AG09309 (cell line): ENCODE measurements around the gene CERS2.

Experiments
- DNase-seq: peaks from one replicate; pipeline ENCODE4 v3.0.0-alpha.2; 2010; ENCODE audit warnings: low read depth
- H3K4me3 ChIP-seq: 2 replicates; pipeline ENCODE4 v1.5.1; 2011; ENCODE audit warnings: mild to moderate bottlenecking, low read depth, low read length, moderate library complexity; ENCODE audit not compliant: control insufficient read depth
- CTCF ChIP-seq: IDR thresholded peaks from 2 replicates; pipeline ENCODE4 v1.5.1; 2011; ENCODE audit warnings: mild to moderate bottlenecking, low read depth, low read length, inconsistent platforms; ENCODE audit not compliant: insufficient read depth, control insufficient read depth; ENCODE audit errors: missing control alignments

CERS2 gene, protein sequence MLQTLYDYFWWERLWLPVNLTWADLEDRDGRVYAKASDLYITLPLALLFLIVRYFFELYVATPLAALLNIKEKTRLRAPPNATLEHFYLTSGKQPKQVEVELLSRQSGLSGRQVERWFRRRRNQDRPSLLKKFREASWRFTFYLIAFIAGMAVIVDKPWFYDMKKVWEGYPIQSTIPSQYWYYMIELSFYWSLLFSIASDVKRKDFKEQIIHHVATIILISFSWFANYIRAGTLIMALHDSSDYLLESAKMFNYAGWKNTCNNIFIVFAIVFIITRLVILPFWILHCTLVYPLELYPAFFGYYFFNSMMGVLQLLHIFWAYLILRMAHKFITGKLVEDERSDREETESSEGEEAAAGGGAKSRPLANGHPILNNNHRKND

DNA sequence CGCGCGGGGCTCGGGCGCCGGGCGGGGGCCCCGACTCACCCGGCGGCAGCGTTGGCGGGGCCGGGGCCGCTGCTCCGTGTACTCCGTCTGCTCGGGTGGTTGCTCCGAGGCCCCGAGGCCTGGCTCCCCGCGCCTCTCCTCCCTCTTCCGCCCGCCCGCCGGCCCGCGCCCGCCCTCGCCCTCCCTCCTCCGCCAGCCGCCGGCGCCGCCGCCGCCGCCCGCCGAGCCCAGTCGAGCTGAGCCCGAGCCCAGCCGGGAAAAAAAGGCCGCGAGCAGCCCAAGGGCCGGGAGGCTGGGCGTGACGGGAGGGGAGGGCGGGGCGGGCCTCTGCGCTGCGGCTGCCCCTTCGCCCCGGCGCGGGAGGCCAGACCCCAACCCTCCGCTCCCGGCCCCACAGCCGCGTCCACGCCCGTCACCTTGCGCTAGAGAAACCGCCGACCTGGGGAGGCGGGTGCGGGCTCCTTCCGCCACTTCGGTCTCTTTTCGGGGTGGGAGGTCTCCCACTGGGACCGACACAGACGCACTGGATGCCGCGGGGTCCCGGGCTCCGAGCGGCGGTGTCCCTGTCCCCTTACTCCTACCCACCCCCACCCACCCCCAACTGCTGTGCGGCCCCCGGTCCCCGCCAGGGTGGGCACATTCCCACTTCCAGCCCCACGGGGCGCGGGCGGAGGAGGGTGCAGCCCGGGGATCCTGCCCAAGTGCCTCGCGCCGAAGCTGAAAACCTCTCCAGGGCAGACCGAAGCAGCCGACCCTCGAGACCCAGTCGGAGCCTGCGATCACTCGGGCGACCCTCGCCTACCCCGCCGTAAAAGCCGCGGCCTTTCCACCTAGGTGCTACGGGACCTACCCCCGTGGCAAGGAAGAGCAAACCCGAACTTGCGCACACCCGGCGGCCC is at the start of gene CERS2:
TSS of gene CERS2 (minus strand) at position 256 of the 899 bp plus-strand sequence. CDS start 5,745 bp downstream, outside the sequence.
- peak; percentile 7 for DNase-seq
- TF ChIP-seq CTCF, result no peak
- H3K4me3 ChIP-seq, result peak within 1 kb of the TSS; percentile 90

GRCh38 chr1:151013518-151013917 is 38.9 kb upstream of the CERS2 start:
- DNase-seq, result no peak
- TF ChIP-seq CTCF, result no peak
- H3K4me3 ChIP-seq, result no peak overlapping the region

- no peak overlapping the region for H3K4me3 ChIP-seq
- TF ChIP-seq CTCF, result no peak
- no peak for DNase-seq
Measured at GRCh38 chr1:151012684-151013471, 38.2 kb upstream of the CERS2 start.

GRCh38 chr1:151011154-151011850 is 36.7 kb upstream of the CERS2 start:
- TF ChIP-seq CTCF, result no peak
- no peak overlapping the region for H3K4me3 ChIP-seq
- no peak for DNase-seq

- H3K4me3 ChIP-seq, result no peak overlapping the region
- no peak for DNase-seq
- no peak for TF ChIP-seq CTCF
Measured at GRCh38 chr1:151010346-151010726, 35.7 kb upstream of the CERS2 start.
